HCT116 (cell line): ENCODE measurements around the gene ATP8B3. TPM values are rescaled to one million over a fixed set of nuclear protein-coding genes. Genes with fewer than 3 reads are reported as not detected.

Experiments
- ATAC-seq: fragments of 200-7000 bp; cut with Tn5 transposase; 2 replicates; pipeline ENCODE4 v1.9.1; 2020; ENCODE audit warnings: mild to moderate bottlenecking, moderate library complexity
- BruUV-seq: library from RNA; stranded (reverse); fragments of 400-500 nt; replicated peaks from 2 replicates; lab custom pipeline; 2021; lab: Mats Ljungman, UMichigan
- CTCF ChIA-PET: fragments of 300-600 bp; sonication (Branson Sonifier 250); formaldehyde crosslinking; loops from one replicate; lab custom pipeline; 2021; ENCODE audit warnings: antibody characterized with exemption; lab: Charles Lee
- POLR2A ChIA-PET: fragments of 300-600, 350-600 bp; sonication (Branson Sonifier 250); formaldehyde crosslinking; loops from one replicate; lab custom pipeline; 2021; ENCODE audit warnings: antibody characterized with exemption; lab: Charles Lee
- RAD21 ChIA-PET, 2 experiments: fragments of 300-600 bp; sonication (Branson Sonifier 250); formaldehyde crosslinking; loops; one replicate each; lab custom pipeline; 2023; ENCODE audit warnings: low total read pairs in 2 of 2; ENCODE audit not compliant: uncharacterized antibody in 2 of 2, unreplicated experiment in 2 of 2, low non-redundant PET in 1 of 2; lab: Charles Lee
- DNase-seq: peaks from one replicate; pipeline ENCODE4 v3.0.0-alpha.2; 2010; ENCODE audit warnings: low read depth, low spot score
- H2AFZ ChIP-seq: fragments of 200-600 bp; shearing (Covaris generic), sonication (generic); 2 replicates; pipeline ENCODE4 v1.6.1; 2017; ENCODE audit warnings: low read depth, mixed run types, mixed read lengths, antibody characterized with exemption, low read length; ENCODE audit not compliant: poor library complexity, severe bottlenecking
- H3K27ac ChIP-seq: 2 replicates; pipeline ENCODE4 v1.5.1; 2012; ENCODE audit warnings: low read depth, low read length
- H3K27me3 ChIP-seq: fragments of 200-600 bp; sonication (generic); 2 replicates; pipeline ENCODE4 v1.6.1; 2016; ENCODE audit warnings: mixed run types, low read length, mixed read lengths; ENCODE audit not compliant: insufficient read depth
- H3K36me3 ChIP-seq, 2 experiments: fragments of 200-500 bp in 1 of 2; fragments of 200-600 bp in 1 of 2; sonication (Bioruptor generic) in 1 of 2; sonication (generic) in 1 of 2; 2 replicates each; pipeline versions ENCODE4 v1.5.1 to v1.6.1; 2014 to 2016; ENCODE audit warnings: low read length in 2 of 2, inconsistent platforms in 1 of 2, mixed read lengths in 1 of 2, mixed run types in 1 of 2; ENCODE audit not compliant: insufficient read depth in 2 of 2, control insufficient read depth in 1 of 2
- H3K4me1 ChIP-seq, 2 experiments: fragments of 200-600 bp in 1 of 2; sonication (generic) in 1 of 2; 2 replicates each; pipeline versions ENCODE4 v1.5.1 to v1.6.1; 2012 to 2017; ENCODE audit warnings: low read length in 2 of 2, inconsistent platforms in 1 of 2, mild to moderate bottlenecking in 1 of 2, mixed read lengths in 1 of 2, mixed run types in 1 of 2, moderate library complexity in 1 of 2; ENCODE audit not compliant: insufficient read depth in 2 of 2, control insufficient read depth in 1 of 2
- H3K4me2 ChIP-seq: fragments of 200-600 bp; sonication (generic); 2 replicates; pipeline ENCODE4 v1.6.1; 2017; ENCODE audit warnings: mixed run types, low read length, mixed read lengths
- H3K4me3 ChIP-seq, 2 experiments: fragments of 200-600 bp in 1 of 2; sonication (generic) in 1 of 2; replicated peaks in 1 of 2; 2 replicates each; pipeline ENCODE4 v1.5.1; 2011 to 2016; ENCODE audit warnings: low read length in 2 of 2, control low read depth in 1 of 2, low read depth in 1 of 2, mild to moderate bottlenecking in 1 of 2, mixed read lengths in 1 of 2, mixed run types in 1 of 2
- H3K79me2 ChIP-seq: fragments of 200-600 bp; sonication (generic); 2 replicates; pipeline ENCODE4 v1.6.1; 2017; ENCODE audit warnings: mild to moderate bottlenecking, mixed run types, low read length, moderate library complexity, mixed read lengths; ENCODE audit not compliant: insufficient read depth
- H3K9ac ChIP-seq: fragments of 200-600 bp; sonication (generic); 2 replicates; pipeline ENCODE4 v1.6.1; 2016; ENCODE audit warnings: low read length, mixed read lengths
- H3K9me2 ChIP-seq: fragments of 200-600 bp; sonication (generic), shearing (Covaris generic); 2 replicates; pipeline ENCODE4 v1.6.1; 2017; ENCODE audit warnings: mixed run types, mild to moderate bottlenecking, moderate library complexity; ENCODE audit not compliant: insufficient read depth
- H3K9me3 ChIP-seq, 2 experiments: fragments of 200-500 bp in 1 of 2; fragments of 200-600 bp in 1 of 2; sonication (Bioruptor generic) in 1 of 2; sonication (generic) in 1 of 2; 2 replicates each; pipeline ENCODE4 v1.6.1; 2014 to 2017; ENCODE audit warnings: low read length in 2 of 2, mixed read lengths in 2 of 2, inconsistent platforms in 1 of 2, low read depth in 1 of 2, mild to moderate bottlenecking in 1 of 2, mixed run types in 1 of 2, moderate library complexity in 1 of 2; ENCODE audit not compliant: control insufficient read depth in 1 of 2, insufficient read depth in 1 of 2
- H4K20me1 ChIP-seq: fragments of 200-600 bp; sonication (generic), shearing (Covaris generic); 2 replicates; pipeline ENCODE4 v1.6.1; 2017; ENCODE audit warnings: mixed run types, mild to moderate bottlenecking, moderate library complexity; ENCODE audit not compliant: insufficient read depth
- intact Hi-C: fragments of 100-400 bp; cut with micrococcal nuclease; formaldehyde crosslinking; loops from 2 replicates; pipeline ENCODE4 v1.10.0; 2022
- total RNA-seq: library from RNA; stranded (reverse); gene quantifications from one replicate; pipeline ENCODE4 v1.2.1, GENCODE V29; 2021; ENCODE audit not compliant: unreplicated experiment
- TF ChIP-seq, protein P1 (sequence below), 3 experiments: fragments of 200-600 bp in 1 of 3; sonication (generic) in 1 of 3; IDR thresholded peaks in 2 of 3; conservative IDR thresholded peaks in 1 of 3; 2 replicates each; pipeline ENCODE4 v1.5.1; 2012 to 2017; ENCODE audit warnings: low read depth in 2 of 3, low read length in 2 of 3, antibody characterized with exemption in 1 of 3, borderline replicate concordance in 1 of 3, control low read depth in 1 of 3, mild to moderate bottlenecking in 1 of 3, mixed read lengths in 1 of 3, mixed run types in 1 of 3, moderate library complexity in 1 of 3; ENCODE audit not compliant: insufficient read depth in 1 of 3
- TF ChIP-seq, protein P2 (sequence below): IDR thresholded peaks from 2 replicates; pipeline ENCODE4 v1.6.1; 2011; ENCODE audit warnings: mild to moderate bottlenecking, low read length, moderate library complexity; ENCODE audit not compliant: insufficient replicate concordance; ENCODE audit errors: extremely low read depth

Gene ATP8B3
- total RNA-seq, 1 experiment from 2014 or later: 17.0 TPM

DNA sequence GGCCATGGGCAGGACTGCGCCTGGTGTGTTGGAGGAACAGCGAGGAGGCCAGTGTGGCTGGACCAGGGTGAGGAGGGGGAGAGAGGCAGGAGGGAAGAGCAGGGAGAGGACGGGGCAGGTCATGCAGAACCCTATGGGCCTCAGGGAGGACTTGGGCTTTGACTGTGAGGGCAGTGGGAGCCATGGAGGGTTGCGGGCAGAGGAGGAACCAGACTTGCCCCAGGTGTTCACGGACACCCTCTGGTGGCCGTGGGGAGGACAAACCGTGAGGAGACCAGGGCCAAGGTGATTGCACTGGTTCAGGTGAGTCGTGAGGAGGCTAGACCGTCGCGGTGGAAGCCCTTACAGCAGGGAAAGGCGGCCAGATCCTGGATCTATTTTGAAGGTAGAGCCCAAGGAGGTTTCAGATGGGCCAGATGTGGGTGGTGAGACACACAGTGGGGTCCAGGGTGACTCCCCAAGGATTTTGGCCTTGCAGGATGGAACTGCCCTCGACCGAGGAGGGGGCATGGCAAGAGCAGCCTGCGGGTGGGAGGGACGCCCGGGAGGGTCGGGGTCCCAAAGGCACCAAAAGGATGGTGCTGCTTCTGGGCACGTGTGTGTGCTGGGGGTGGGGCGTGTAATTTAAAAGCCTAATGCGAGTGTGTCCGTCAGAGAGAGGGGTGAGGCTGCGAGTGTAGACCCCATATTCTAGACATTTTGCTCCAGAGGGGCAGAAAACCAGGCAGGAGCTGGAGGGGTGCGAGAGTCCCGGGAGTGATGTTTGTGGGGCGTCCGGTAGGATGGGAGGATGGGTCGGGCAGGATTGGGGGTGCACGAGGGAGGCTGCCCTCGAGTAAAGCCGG is 39.0 kb upstream of the ATP8B3 start:
- CTCF ChIA-PET: no interaction called here
- ATAC-seq (no peak), DNase-seq (no peak)
- Histone ChIP-seq H3K4me2 (no peak overlapping the region), H4K20me1 (peaks cover 14% of the 10 kb centered on the region; the same call in 1 of the 2 replicates), H3K9ac (no peak overlapping the region), H3K27ac (no peak overlapping the region), H3K79me2 (peaks cover 71% of the 10 kb centered on the region), H3K9me3 (no peaks in the 10 kb centered on the region), H3K4me1 (peaks cover 50 to 65% of the 10 kb centered on the region in 2 experiments), H3K9me2 (no peaks in the 10 kb centered on the region), H3K27me3 (no peaks in the 10 kb centered on the region), H2AFZ (no peak overlapping the region), H3K36me3 (peaks cover 0 to 11% of the 10 kb centered on the region in 2 experiments; a peak in 1 of 4 replicates), H3K4me3 (no peak overlapping the region)
- RAD21 ChIA-PET: no interaction called here
- intact Hi-C loops: no loop called here
- TF ChIP-seq, protein P1, sequence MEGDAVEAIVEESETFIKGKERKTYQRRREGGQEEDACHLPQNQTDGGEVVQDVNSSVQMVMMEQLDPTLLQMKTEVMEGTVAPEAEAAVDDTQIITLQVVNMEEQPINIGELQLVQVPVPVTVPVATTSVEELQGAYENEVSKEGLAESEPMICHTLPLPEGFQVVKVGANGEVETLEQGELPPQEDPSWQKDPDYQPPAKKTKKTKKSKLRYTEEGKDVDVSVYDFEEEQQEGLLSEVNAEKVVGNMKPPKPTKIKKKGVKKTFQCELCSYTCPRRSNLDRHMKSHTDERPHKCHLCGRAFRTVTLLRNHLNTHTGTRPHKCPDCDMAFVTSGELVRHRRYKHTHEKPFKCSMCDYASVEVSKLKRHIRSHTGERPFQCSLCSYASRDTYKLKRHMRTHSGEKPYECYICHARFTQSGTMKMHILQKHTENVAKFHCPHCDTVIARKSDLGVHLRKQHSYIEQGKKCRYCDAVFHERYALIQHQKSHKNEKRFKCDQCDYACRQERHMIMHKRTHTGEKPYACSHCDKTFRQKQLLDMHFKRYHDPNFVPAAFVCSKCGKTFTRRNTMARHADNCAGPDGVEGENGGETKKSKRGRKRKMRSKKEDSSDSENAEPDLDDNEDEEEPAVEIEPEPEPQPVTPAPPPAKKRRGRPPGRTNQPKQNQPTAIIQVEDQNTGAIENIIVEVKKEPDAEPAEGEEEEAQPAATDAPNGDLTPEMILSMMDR (IDR thresholded peaks at IDR 0.05 in 2 of 3, conservative IDR thresholded peaks at IDR 0.05 in 1 of 3; ENCODE audit: borderline replicate concordance in 1 of 3, insufficient read depth in 1 of 3, low read depth in 2 of 3, low read length in 2 of 3): peak in 2 of 3 experiments; percentile 41 to 53; a peak in 3 of 6 replicates
- TF ChIP-seq, protein P2, sequence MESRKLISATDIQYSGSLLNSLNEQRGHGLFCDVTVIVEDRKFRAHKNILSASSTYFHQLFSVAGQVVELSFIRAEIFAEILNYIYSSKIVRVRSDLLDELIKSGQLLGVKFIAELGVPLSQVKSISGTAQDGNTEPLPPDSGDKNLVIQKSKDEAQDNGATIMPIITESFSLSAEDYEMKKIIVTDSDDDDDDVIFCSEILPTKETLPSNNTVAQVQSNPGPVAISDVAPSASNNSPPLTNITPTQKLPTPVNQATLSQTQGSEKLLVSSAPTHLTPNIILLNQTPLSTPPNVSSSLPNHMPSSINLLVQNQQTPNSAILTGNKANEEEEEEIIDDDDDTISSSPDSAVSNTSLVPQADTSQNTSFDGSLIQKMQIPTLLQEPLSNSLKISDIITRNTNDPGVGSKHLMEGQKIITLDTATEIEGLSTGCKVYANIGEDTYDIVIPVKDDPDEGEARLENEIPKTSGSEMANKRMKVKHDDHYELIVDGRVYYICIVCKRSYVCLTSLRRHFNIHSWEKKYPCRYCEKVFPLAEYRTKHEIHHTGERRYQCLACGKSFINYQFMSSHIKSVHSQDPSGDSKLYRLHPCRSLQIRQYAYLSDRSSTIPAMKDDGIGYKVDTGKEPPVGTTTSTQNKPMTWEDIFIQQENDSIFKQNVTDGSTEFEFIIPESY: no peak
- POLR2A ChIA-PET: no interaction called here
- BruUV-seq: no TSS peak
